Measurements from ENCODE around the gene RASGRP1. TPM values are rescaled to one million over a fixed set of nuclear protein-coding genes. Genes with fewer than 3 reads are reported as not detected.

Gene RASGRP1
- polyA plus RNA-seq, 1 donor (not counting 4 experiments of a cell fraction or from before 2014, with no cell fraction given): 0.28 TPM

DNA sequence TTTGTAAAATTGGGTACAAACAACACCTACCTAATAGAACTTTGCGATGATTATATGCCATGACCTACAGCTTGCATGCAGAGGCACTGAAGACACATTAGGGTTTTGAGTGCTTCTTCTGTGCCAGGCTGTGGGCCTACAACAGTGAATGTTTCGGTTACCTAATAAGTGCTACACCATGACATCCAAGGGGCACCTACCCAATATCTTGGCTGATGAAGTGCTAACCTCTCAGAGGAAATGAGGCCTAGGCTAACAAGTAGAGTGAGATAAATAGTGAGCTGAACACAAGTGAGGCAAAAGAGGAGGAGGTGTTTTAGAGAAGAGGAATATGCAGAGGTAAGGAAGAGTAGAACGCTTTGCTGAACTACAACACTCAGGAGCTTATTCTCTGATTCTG lies 12.2 kb upstream of the RASGRP1 start:
- H3K4me3 ChIP-seq (ENCODE audit: control insufficient read depth in 2 of 3, extremely low read depth in 1 of 3, insufficient read depth in 2 of 3, low read depth in 1 of 3, low read length in 3 of 3): no peak overlapping the region
- no peaks in the 10 kb centered on the region for H3K79me2 ChIP-seq (ENCODE audit: control insufficient read depth, insufficient read depth, low read length)
- no peaks in the 10 kb centered on the region for H3K4me1 ChIP-seq (ENCODE audit: control insufficient read depth, extremely low read depth, insufficient read depth, low read length)
- H3K4me2 ChIP-seq (ENCODE audit: control insufficient read depth, extremely low read depth, insufficient read depth, low read depth, low read length): no peak overlapping the region
- peaks cover 5% of the 10 kb centered on the region for H3K27me3 ChIP-seq (ENCODE audit: control insufficient read depth, extremely low read depth, insufficient read depth, low read length)
- no peaks in the 10 kb centered on the region for H4K20me1 ChIP-seq (ENCODE audit: control insufficient read depth, extremely low read depth, insufficient read depth, low read length)
- no peaks in the 10 kb centered on the region for H3K9me1 ChIP-seq (ENCODE audit: control insufficient read depth, extremely low read depth, insufficient read depth, low read length)
- no peaks in the 10 kb centered on the region for H3K9me3 ChIP-seq (ENCODE audit: control insufficient read depth, low read depth, low read length)
- no peak for FAIRE-seq
- no peak overlapping the region for H2AFZ ChIP-seq (ENCODE audit: control insufficient read depth, low read length)
- no peak overlapping the region for H3K9ac ChIP-seq (ENCODE audit: control insufficient read depth, extremely low read depth, insufficient read depth, low read length)
- H3K36me3 ChIP-seq (ENCODE audit: control insufficient read depth in 2 of 2, extremely low read depth in 1 of 2, insufficient read depth in 2 of 2, low read length in 2 of 2): no peaks in the 10 kb centered on the region
- no peak for DNase-seq (ENCODE audit: low read depth, low spot score)
- dilution Hi-C loops (cut with MboI; ENCODE audit: extremely low pct_ligation_motif_present, low sequenced_read_pairs): no loop called here
- no peak overlapping the region for H3K27ac ChIP-seq (ENCODE audit: control insufficient read depth, insufficient read depth, low read length)
- TF ChIP-seq, protein P1, sequence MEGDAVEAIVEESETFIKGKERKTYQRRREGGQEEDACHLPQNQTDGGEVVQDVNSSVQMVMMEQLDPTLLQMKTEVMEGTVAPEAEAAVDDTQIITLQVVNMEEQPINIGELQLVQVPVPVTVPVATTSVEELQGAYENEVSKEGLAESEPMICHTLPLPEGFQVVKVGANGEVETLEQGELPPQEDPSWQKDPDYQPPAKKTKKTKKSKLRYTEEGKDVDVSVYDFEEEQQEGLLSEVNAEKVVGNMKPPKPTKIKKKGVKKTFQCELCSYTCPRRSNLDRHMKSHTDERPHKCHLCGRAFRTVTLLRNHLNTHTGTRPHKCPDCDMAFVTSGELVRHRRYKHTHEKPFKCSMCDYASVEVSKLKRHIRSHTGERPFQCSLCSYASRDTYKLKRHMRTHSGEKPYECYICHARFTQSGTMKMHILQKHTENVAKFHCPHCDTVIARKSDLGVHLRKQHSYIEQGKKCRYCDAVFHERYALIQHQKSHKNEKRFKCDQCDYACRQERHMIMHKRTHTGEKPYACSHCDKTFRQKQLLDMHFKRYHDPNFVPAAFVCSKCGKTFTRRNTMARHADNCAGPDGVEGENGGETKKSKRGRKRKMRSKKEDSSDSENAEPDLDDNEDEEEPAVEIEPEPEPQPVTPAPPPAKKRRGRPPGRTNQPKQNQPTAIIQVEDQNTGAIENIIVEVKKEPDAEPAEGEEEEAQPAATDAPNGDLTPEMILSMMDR (optimal IDR thresholded peaks at IDR 0.05 in 1 of 3, IDR thresholded peaks at IDR 0.05 in 1 of 3, conservative IDR thresholded peaks at IDR 0.05 in 1 of 3; ENCODE audit: extremely low read depth in 1 of 3, insufficient read depth in 2 of 3, low read length in 3 of 3): no peak
- no peak for TF ChIP-seq EZH2 (IDR thresholded peaks at IDR 0.05; ENCODE audit: low read length)

DNA sequence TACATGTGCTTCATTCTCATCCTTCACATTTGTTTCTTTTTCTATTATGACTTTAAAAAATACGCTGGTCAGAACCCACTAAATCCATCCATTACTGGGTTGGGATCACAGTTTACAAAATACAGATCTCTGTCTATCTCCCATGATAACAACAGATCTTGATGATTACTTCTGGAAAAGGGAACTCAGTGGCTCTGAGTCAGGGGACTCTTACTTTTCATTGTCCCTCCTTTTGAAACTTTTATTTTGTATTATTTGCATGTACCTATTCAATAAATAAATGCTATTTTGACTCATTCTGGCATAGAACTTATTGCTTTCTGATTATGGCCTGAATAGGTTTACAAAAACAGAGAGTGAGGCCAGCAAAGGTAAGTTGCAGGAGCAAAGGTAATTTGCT lies 11.6 kb upstream of the RASGRP1 start:
- Histone ChIP-seq H3K27ac (ENCODE audit: control insufficient read depth, insufficient read depth, low read length) (no peak overlapping the region), H3K9me1 (ENCODE audit: control insufficient read depth, extremely low read depth, insufficient read depth, low read length) (no peaks in the 10 kb centered on the region), H3K9me3 (ENCODE audit: control insufficient read depth, low read depth, low read length) (no peaks in the 10 kb centered on the region), H2AFZ (ENCODE audit: control insufficient read depth, low read length) (no peak overlapping the region), H3K9ac (ENCODE audit: control insufficient read depth, extremely low read depth, insufficient read depth, low read length) (no peak overlapping the region), H3K4me3 (ENCODE audit: control insufficient read depth in 2 of 3, extremely low read depth in 1 of 3, insufficient read depth in 2 of 3, low read depth in 1 of 3, low read length in 3 of 3) (no peak overlapping the region), H3K79me2 (ENCODE audit: control insufficient read depth, insufficient read depth, low read length) (no peaks in the 10 kb centered on the region), H3K4me1 (ENCODE audit: control insufficient read depth, extremely low read depth, insufficient read depth, low read length) (no peaks in the 10 kb centered on the region), H4K20me1 (ENCODE audit: control insufficient read depth, extremely low read depth, insufficient read depth, low read length) (no peaks in the 10 kb centered on the region), H3K27me3 (ENCODE audit: control insufficient read depth, extremely low read depth, insufficient read depth, low read length) (peaks cover 5% of the 10 kb centered on the region), H3K36me3 (ENCODE audit: control insufficient read depth in 2 of 2, extremely low read depth in 1 of 2, insufficient read depth in 2 of 2, low read length in 2 of 2) (no peaks in the 10 kb centered on the region), H3K4me2 (ENCODE audit: control insufficient read depth, extremely low read depth, insufficient read depth, low read depth, low read length) (no peak overlapping the region)
- FAIRE-seq (no peak), DNase-seq (ENCODE audit: low read depth, low spot score) (no peak)
- TF ChIP-seq, protein P1 (optimal IDR thresholded peaks at IDR 0.05 in 1 of 3, IDR thresholded peaks at IDR 0.05 in 1 of 3, conservative IDR thresholded peaks at IDR 0.05 in 1 of 3; ENCODE audit: extremely low read depth in 1 of 3, insufficient read depth in 2 of 3, low read length in 3 of 3): no peak
- TF ChIP-seq EZH2 (IDR thresholded peaks at IDR 0.05; ENCODE audit: low read length): no peak
- dilution Hi-C loops (cut with MboI; ENCODE audit: extremely low pct_ligation_motif_present, low sequenced_read_pairs): no loop called here

All from keratinocyte (primary cell).